Large intestine (tissue), 3 donors: ENCODE data around the gene PPCDC. TPM values are rescaled to one million over a fixed set of nuclear protein-coding genes. Genes with fewer than 3 reads are reported as not detected.

Experiments used
- DNase-seq, 2 donors: peaks; one replicate each; pipeline versions ENCODE4 v3.0.0 to v3.0.0-alpha.2; 2013
- H3K27ac ChIP-seq: one replicate; pipeline ENCODE4 v1.5.1; 2013; ENCODE audit warnings: low read length
- H3K27me3 ChIP-seq: 2 replicates; pipeline ENCODE4 v1.6.1; 2013; ENCODE audit warnings: low read length; ENCODE audit not compliant: control insufficient read depth, insufficient read depth
- H3K36me3 ChIP-seq: 2 replicates; pipeline ENCODE4 v1.6.1; 2013; ENCODE audit warnings: low read length; ENCODE audit not compliant: control insufficient read depth, insufficient read depth
- H3K4me1 ChIP-seq: one replicate; pipeline ENCODE4 v1.6.1; 2013; ENCODE audit warnings: low read length; ENCODE audit not compliant: control insufficient read depth, insufficient read depth
- H3K4me3 ChIP-seq: one replicate; pipeline ENCODE4 v1.5.1; 2013; ENCODE audit warnings: low read length
- H3K9me3 ChIP-seq: one replicate; pipeline ENCODE4 v1.6.1; 2013; ENCODE audit warnings: mild to moderate bottlenecking, low read depth, low read length, moderate library complexity; ENCODE audit not compliant: control insufficient read depth
- WGBS: methylation state at CpG from one replicate; pipeline ENCODE4 v1.1.5; 2013; ENCODE audit warnings: low lambda C conversion rate; ENCODE audit not compliant: insufficient coverage; 5-methylcytosine and 5-hydroxymethylcytosine counted together
- polyA plus RNA-seq: library from polyadenylated mRNA; unstranded; fragments of 120-200 nt; gene quantifications from one replicate; pipeline ENCODE4 v1.2.1, GENCODE V29; 2013

Gene PPCDC
- polyA plus RNA-seq, 1 donor: 10.5 TPM

DNA sequence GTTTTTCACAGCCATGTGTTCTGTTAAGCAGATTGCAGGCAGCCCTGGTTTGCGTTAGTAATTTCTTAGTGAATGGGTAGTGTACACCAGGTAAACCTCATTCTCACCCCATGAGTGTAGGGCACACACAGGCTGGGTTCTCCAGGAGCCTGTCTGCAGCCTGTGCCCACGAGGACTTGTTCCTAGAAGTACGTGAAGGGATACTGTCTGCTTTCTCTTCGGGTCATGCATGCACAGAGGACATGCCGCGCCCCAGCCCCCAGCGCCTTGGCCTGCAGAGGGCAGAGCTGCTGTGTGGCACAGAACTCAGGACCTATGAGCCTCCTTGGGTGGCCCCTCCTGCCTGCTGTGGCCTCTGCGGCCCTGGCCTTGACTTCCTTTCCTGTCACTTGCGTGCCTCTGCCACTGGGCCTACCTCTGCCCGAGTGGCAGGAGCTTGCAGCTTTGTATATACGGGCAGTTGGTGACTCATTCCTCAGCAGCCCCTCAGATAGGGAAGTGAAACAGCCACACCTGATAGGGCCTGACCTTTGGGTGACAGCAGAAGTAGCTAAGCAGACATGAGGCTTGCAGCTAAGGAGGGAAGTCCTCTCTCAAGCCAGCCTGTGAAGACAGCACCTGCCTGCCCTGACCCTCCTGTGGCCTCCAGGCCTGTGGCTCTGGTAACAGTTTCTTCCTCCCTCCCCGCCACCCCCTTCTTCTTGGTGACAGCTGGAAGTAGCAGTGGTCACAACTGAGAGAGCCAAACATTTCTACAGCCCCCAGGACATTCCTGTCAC is 19.5 kb downstream of the PPCDC start:
- H3K4me3 ChIP-seq: no peak overlapping the region
- no peaks in the 10 kb centered on the region for H3K27me3 ChIP-seq
- WGBS: no CpG with 5 or more reads among the region's 12 CpGs
- peaks cover 36% of the 10 kb centered on the region for H3K4me1 ChIP-seq
- H3K36me3 ChIP-seq: peaks cover 7% of the 10 kb centered on the region
- H3K9me3 ChIP-seq: no peaks in the 10 kb centered on the region
- H3K27ac ChIP-seq: peak overlapping the region; percentile 59
- peak; percentile 91 to 94 for DNase-seq

DNA sequence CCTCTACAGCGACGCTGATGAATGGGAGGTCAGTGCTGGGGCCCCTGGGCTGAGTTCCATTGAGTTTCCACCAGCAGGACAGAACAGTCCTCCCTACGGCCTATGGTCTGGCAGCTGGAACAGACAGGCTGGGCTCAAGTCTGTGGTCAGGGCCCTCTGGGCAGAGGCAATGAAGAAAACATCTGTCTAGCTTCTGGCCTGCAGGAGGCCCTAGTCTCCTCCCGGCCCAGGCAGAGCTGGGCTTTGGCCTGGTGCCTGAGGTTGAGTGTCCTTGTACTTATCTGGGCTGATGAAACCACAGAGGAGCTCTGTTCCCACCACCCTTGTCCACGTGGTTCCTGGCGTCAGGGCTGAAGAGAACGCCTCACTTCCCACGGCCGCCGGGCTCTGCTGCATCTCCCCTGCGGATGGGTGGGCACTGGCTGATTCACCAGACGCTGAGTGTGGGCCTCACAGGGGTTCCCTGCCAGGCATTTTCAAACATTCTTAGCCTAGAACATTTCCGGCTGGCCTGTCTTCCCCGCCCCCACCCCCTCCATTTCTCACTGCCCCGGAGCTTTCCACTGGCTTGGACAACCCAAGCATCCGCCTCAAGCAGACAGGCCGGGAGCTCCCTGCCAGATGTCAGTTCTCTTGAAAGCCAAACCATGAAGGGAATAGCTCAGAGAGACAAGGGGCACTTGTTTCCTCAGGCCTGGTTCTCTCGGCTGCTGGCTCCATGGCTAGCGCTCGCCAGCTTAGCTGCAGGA is 20.3 kb downstream of the PPCDC start:
- Histone ChIP-seq H3K27ac (peak overlapping the region; percentile 59), H3K4me3 (no peak overlapping the region), H3K4me1 (peaks cover 36% of the 10 kb centered on the region), H3K36me3 (peaks cover 12% of the 10 kb centered on the region), H3K27me3 (no peaks in the 10 kb centered on the region), H3K9me3 (no peaks in the 10 kb centered on the region)
- DNase-seq: peak; percentile 83 to 85
- whole genome bisulfite sequencing: no CpG with 5 or more reads among the region's 20 CpGs

DNA sequence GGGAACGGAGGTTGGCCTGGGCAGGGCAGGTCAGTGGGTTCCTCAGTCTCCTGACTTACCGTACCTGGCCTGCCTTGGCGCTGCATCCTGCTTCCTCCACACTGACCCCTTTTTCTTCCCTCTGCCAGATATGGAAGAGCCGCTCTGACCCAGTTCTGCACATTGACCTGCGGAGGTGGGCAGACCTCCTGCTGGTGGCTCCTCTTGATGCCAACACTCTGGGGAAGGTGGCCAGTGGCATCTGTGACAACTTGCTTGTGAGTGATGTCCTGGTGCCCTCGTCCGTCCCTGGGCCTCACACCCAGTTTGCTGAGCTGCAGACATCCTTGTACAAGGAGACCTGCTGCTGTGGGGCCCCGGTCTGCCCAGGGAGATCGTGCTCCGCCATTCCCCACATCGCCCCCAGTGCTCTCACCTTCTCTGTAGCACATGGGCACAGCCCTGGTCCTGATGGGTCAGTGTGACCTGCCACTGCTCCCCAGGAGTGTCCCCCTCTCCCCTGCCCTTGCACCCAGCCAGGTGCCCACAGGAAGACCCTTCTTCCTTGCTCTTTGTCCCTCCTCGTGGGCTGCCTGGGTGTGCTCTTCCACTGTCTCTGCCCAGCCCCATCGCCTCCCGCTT is 21.0 kb downstream of the PPCDC start:
- H3K4me3 ChIP-seq: no peak overlapping the region
- WGBS: no CpG with 5 or more reads among the region's 14 CpGs
- H3K27me3 ChIP-seq: no peaks in the 10 kb centered on the region
- H3K36me3 ChIP-seq: peaks cover 16% of the 10 kb centered on the region
- H3K27ac ChIP-seq: peak overlapping the region; percentile 59
- no peaks in the 10 kb centered on the region for H3K9me3 ChIP-seq
- H3K4me1 ChIP-seq: peaks cover 36% of the 10 kb centered on the region
- DNase-seq: no peak

DNA sequence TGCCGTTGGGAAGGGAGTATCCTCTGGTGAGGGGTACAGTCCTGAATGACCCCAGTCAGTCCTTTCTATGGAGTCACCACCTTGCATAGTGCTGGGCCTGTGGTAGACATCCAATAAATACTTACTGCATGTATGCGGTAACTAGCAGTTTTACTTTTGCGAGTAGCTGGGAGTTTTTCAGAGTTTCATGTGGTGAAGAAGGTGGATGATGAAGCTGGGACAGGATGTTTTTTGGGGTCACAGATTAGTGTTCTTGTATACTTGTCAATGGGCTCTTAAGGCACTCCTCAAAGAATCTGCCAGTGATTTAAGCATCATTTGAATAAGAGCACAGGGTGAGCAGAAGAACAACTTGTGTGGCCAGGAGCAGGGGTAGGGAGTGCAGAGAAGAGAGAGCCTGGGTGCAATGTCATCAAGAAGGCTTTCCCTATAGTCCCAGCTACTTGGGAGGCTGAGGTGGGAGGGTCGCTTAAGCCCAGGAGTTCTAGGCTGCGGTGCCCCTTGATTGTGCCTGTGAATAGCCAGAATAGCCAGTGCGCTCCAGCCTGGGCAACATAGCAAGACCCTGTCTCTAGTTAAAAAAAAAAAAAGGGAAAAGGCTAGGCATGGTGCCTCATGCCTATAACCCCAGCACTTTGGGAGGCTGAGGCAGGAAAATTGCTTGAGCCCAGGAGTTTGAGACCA is 22.1 kb downstream of the PPCDC start:
- peaks cover 19% of the 10 kb centered on the region for H3K36me3 ChIP-seq
- no peaks in the 10 kb centered on the region for H3K27me3 ChIP-seq
- no CpG with 5 or more reads among the region's 6 CpGs for WGBS
- H3K4me1 ChIP-seq: peaks cover 36% of the 10 kb centered on the region
- H3K4me3 ChIP-seq: no peak overlapping the region
- no peak for DNase-seq
- no peaks in the 10 kb centered on the region for H3K9me3 ChIP-seq
- H3K27ac ChIP-seq: no peak overlapping the region

DNA sequence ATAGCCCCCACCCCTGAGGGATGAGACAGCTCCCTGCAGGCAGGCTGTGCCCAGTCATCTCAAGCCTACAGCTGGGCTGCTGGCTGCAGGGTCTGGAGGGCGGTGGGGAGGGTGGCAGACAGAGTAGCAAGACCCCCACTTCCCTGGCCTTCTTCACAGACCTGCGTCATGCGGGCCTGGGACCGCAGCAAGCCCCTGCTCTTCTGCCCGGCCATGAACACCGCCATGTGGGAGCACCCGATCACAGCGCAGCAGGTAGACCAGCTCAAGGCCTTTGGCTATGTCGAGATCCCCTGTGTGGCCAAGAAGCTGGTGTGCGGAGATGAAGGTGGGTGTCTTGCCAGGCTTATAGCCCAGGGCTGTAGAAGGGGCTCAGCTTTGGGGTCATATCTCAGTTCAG is 25.0 kb downstream of the PPCDC start:
- Histone ChIP-seq H3K27me3 (no peaks in the 10 kb centered on the region), H3K27ac (no peak overlapping the region), H3K36me3 (peaks cover 19% of the 10 kb centered on the region), H3K4me3 (no peak overlapping the region), H3K4me1 (peaks cover 26% of the 10 kb centered on the region), H3K9me3 (no peaks in the 10 kb centered on the region)
- WGBS: no CpG with 5 or more reads among the region's 10 CpGs
- no peak for DNase-seq

DNA sequence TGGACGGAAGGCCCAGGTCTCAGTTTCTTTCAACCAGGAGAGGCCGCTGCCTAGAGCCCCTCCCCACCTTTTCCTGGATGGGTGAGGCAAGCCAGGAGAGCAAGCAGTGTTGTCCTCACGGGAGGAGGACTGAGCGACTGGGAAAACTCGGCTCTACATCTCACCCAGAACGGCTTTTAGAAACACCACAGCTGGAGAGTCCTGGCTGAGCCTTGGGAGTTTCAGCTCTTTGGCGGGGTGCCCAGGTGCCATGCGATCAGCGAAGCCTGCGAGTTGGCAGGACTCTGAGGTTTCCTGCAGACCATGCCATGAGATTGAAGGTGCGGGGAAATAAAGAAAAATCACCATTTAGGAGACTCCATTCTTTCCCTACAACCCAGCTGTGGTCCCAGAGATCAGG is 26.0 kb downstream of the PPCDC start:
- H3K4me3 ChIP-seq: no peak overlapping the region
- no peaks in the 10 kb centered on the region for H3K9me3 ChIP-seq
- peaks cover 34% of the 10 kb centered on the region for H3K4me1 ChIP-seq
- H3K36me3 ChIP-seq: peaks cover 17% of the 10 kb centered on the region
- no peak overlapping the region for H3K27ac ChIP-seq
- no peaks in the 10 kb centered on the region for H3K27me3 ChIP-seq
- WGBS: no CpG with 5 or more reads among the region's 11 CpGs
- no peak for DNase-seq

DNA sequence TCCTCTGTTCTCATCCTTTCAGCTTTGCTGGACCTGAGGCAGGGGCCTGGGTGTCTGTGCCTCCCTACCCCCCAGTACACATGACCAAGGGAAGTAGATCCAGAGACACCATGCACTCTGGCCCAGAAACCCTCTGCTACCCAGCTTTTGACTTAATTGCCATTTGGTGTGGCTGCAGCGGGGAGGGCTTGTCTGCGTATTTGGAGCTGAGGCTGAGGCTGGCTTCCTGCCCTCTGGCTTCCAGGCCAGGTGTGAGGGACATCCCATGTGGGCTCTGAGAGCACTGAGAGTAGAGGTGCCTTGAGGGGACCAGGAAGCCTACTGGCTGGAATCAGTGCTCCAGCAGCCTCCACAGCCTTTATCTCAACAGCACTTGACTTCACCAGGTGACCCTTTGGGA is 26.9 kb downstream of the PPCDC start:
- Histone ChIP-seq H3K4me1 (peaks cover 39% of the 10 kb centered on the region), H3K9me3 (no peaks in the 10 kb centered on the region), H3K4me3 (no peak overlapping the region), H3K27me3 (no peaks in the 10 kb centered on the region), H3K36me3 (peaks cover 12% of the 10 kb centered on the region), H3K27ac (no peak overlapping the region)
- no peak for DNase-seq
- no CpG with 5 or more reads among the region's 2 CpGs for WGBS

DNA sequence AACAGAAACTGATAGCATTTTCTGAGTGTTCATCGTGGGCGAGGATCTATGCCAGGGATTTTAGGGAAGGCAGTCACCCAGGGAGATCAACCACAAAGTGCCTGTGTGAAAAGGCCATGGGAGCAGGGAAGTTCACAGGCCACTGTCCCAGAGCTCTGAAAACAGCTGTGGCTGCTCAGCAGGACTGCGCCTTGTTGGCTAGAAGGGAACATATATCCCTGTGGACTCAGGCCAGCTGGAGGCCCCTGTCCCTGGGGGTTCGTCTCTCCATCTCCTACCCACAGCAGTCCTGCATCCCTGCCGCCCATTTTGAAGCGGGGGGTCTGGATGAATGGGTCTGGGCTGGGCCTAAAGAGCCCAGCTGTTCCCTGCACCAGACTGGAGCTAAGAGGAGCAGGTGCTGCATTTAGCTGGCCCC is 27.8 kb downstream of the PPCDC start:
- Histone ChIP-seq H3K27ac (no peak overlapping the region), H3K27me3 (no peaks in the 10 kb centered on the region), H3K4me3 (no peak overlapping the region), H3K36me3 (peaks cover 12% of the 10 kb centered on the region), H3K9me3 (no peaks in the 10 kb centered on the region), H3K4me1 (peaks cover 37% of the 10 kb centered on the region)
- DNase-seq: no peak
- WGBS: no CpG with 5 or more reads among the region's 6 CpGs

DNA sequence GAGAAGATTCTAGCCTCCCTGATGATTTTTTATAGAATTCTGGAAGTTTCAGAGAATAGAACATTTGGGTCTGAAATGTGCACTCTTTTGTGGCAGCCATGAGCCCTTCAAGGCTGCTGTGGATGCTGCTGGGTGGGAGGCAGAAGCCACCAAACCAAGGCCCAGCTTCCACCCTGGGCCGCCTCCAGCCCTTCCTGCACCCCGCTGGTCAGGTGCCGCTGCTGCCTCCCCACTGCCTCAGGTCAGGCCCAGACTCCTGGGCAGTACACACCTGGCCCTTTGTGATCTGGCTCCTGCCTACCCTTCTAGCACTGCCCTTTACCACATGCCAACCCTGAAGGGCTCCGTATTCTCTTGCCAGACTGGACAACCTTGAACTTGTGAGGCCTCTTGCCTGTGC is 28.3 kb downstream of the PPCDC start:
- Histone ChIP-seq H3K9me3 (no peaks in the 10 kb centered on the region), H3K27me3 (no peaks in the 10 kb centered on the region), H3K36me3 (peaks cover 12% of the 10 kb centered on the region), H3K4me3 (no peak overlapping the region), H3K27ac (no peak overlapping the region), H3K4me1 (peaks cover 32% of the 10 kb centered on the region)
- DNase-seq: no peak
- no CpG with 5 or more reads among the region's 4 CpGs for WGBS
